ENCODE measurements around the gene ZNF672. TPM values are rescaled to one million over a fixed set of nuclear protein-coding genes. Genes with fewer than 3 reads are reported as not detected.
A peak's percentile ranks its signal among the peaks of the same experiment; 100 is the strongest.

ZNF672 gene
- total RNA-seq, 3 donors from 2014 or later = 23.2 to 31.6 (median 27.2) TPM

GRCh38 chr1:248844526-248844925 lies 6.5 kb downstream of the ZNF672 start:
- intact Hi-C loops (cut with DNase I; ENCODE audit: low total_unique reads) = no loop called here
- no peaks in the 10 kb centered on the region for H3K9me3 ChIP-seq
- no peak overlapping the region for H3K4me3 ChIP-seq
- no peaks in the 10 kb centered on the region for H3K27me3 ChIP-seq
- peaks cover 18% of the 10 kb centered on the region for H3K36me3 ChIP-seq
- peak in 1 of 2 donors; percentile 1 for DNase-seq (ENCODE audit: low spot score in 2 of 2)
- TF ChIP-seq CTCF (IDR thresholded peaks at IDR 0.05) = no peak
- no peak for TF ChIP-seq POLR2A (IDR thresholded peaks at IDR 0.05)
- TF ChIP-seq POLR2AphosphoS5 (IDR thresholded peaks at IDR 0.05) = no peak
- peaks cover 0 to 7% of the 10 kb centered on the region in 2 donors for H3K4me1 ChIP-seq
- no peak overlapping the region for H3K27ac ChIP-seq

- Histone ChIP-seq H3K9me3 (no peaks in the 10 kb centered on the region), H3K27me3 (no peaks in the 10 kb centered on the region), H3K4me3 (no peak overlapping the region), H3K4me1 (no peaks in the 10 kb centered on the region), H3K27ac (no peak overlapping the region), H3K36me3 (peaks cover 18% of the 10 kb centered on the region)
- no peak for DNase-seq (ENCODE audit: low spot score in 2 of 2)
- TF ChIP-seq CTCF (IDR thresholded peaks at IDR 0.05) = no peak
- no peak for TF ChIP-seq POLR2AphosphoS5 (IDR thresholded peaks at IDR 0.05)
- no peak for TF ChIP-seq POLR2A (IDR thresholded peaks at IDR 0.05)
- intact Hi-C loops (cut with DNase I; ENCODE audit: low total_unique reads) = no loop called here
Observed at GRCh38 chr1:248847181-248847955, 9.3 kb downstream of the ZNF672 start.

GRCh38 chr1:248847956-248848561 lies 10.0 kb downstream of the ZNF672 start:
- TF ChIP-seq CTCF (IDR thresholded peaks at IDR 0.05) (no peak), POLR2A (IDR thresholded peaks at IDR 0.05) (no peak)
- no peak overlapping the region for H3K4me3 ChIP-seq
- H3K27me3 ChIP-seq = no peaks in the 10 kb centered on the region
- H3K27ac ChIP-seq = no peak overlapping the region
- H3K9me3 ChIP-seq = no peaks in the 10 kb centered on the region
- H3K4me1 ChIP-seq = no peaks in the 10 kb centered on the region
- DNase-seq (ENCODE audit: low spot score in 2 of 2) = no peak
- H3K36me3 ChIP-seq = peaks cover 18% of the 10 kb centered on the region
- intact Hi-C loops (cut with DNase I; ENCODE audit: low total_unique reads) = no loop called here

- H3K27ac ChIP-seq = no peak overlapping the region
- no peaks in the 10 kb centered on the region for H3K4me1 ChIP-seq
- H3K36me3 ChIP-seq = peaks cover 18% of the 10 kb centered on the region
- TF ChIP-seq POLR2AphosphoS5 (IDR thresholded peaks at IDR 0.05) (no peak), POLR2A (IDR thresholded peaks at IDR 0.05) (no peak), CTCF (IDR thresholded peaks at IDR 0.05) (no peak)
- no peak overlapping the region for H3K4me3 ChIP-seq
- H3K27me3 ChIP-seq = no peaks in the 10 kb centered on the region
- intact Hi-C loops (cut with DNase I; ENCODE audit: low total_unique reads) = no loop called here
- DNase-seq (ENCODE audit: low spot score in 2 of 2) = no peak
- no peaks in the 10 kb centered on the region for H3K9me3 ChIP-seq
Observed at GRCh38 chr1:248848602-248849001, 10.6 kb downstream of the ZNF672 start.

GRCh38 chr1:248849152-248849551 lies 11.1 kb downstream of the ZNF672 start:
- TF ChIP-seq POLR2AphosphoS5 (IDR thresholded peaks at IDR 0.05) (no peak), POLR2A (IDR thresholded peaks at IDR 0.05) (no peak), CTCF (IDR thresholded peaks at IDR 0.05) (no peak)
- no peak for DNase-seq (ENCODE audit: low spot score in 2 of 2)
- peaks cover 18% of the 10 kb centered on the region for H3K36me3 ChIP-seq
- H3K27me3 ChIP-seq = no peaks in the 10 kb centered on the region
- no peak overlapping the region for H3K4me3 ChIP-seq
- no peak overlapping the region for H3K27ac ChIP-seq
- H3K9me3 ChIP-seq = no peaks in the 10 kb centered on the region
- H3K4me1 ChIP-seq = no peaks in the 10 kb centered on the region
- intact Hi-C loops (cut with DNase I; ENCODE audit: low total_unique reads) = no loop called here
